ENCODE data around the gene KCNE1. TPM values are rescaled to one million over a fixed set of nuclear protein-coding genes. Genes with fewer than 3 reads are reported as not detected.
A peak's percentile ranks its signal among the peaks of the same experiment; 100 is the strongest.

Gene KCNE1
- total and polyA plus RNA-seq, 5 experiments from 2014 or later = 0.19 to 0.23 TPM; not detected in 3

- POLR2A ChIA-PET = no interaction called here
- no peaks in the 10 kb centered on the region for H3K27me3 Mint-ChIP-seq
- no peak for ATAC-seq
These were observed 36.9 kb upstream of the KCNE1 start for GRCh38 chr21:34548781-34549376.

GRCh38 chr21:34546542-34546941 is 34.5 kb upstream of the KCNE1 start:
- Mint-ChIP-seq H3K36me3 (peaks cover under 1 to 18% (median 13%) of the 10 kb centered on the region in 3 donors), H3K4me1 (peaks cover 0 to 20% (median 0%) of the 10 kb centered on the region in 4 donors), H3K9me3 (peaks cover 0 to 7% (median 3%) of the 10 kb centered on the region in 9 donors), H3K27me3 (peaks cover 0 to 2% (median 0%) of the 10 kb centered on the region in 5 donors), H3K4me3 (no peak overlapping the region), H3K27ac (no peak overlapping the region)
- POLR2A ChIA-PET = no interaction called here
- DNase-seq = no peak
- ATAC-seq = no peak

More at GRCh38 chr21:34548781-34549376, 36.9 kb upstream of the KCNE1 start:
- no peak overlapping the region for H3K4me3 Mint-ChIP-seq
- H3K9me3 Mint-ChIP-seq = peaks cover 0 to 9% (median 0%) of the 10 kb centered on the region in 9 donors
- peaks cover 0 to 22% (median 0%) of the 10 kb centered on the region in 4 donors for H3K4me1 Mint-ChIP-seq
- DNase-seq = no peak
- H3K27ac Mint-ChIP-seq = no peak overlapping the region
- H3K36me3 Mint-ChIP-seq = peaks cover 0 to 17% (median 4%) of the 10 kb centered on the region in 3 donors

DNA sequence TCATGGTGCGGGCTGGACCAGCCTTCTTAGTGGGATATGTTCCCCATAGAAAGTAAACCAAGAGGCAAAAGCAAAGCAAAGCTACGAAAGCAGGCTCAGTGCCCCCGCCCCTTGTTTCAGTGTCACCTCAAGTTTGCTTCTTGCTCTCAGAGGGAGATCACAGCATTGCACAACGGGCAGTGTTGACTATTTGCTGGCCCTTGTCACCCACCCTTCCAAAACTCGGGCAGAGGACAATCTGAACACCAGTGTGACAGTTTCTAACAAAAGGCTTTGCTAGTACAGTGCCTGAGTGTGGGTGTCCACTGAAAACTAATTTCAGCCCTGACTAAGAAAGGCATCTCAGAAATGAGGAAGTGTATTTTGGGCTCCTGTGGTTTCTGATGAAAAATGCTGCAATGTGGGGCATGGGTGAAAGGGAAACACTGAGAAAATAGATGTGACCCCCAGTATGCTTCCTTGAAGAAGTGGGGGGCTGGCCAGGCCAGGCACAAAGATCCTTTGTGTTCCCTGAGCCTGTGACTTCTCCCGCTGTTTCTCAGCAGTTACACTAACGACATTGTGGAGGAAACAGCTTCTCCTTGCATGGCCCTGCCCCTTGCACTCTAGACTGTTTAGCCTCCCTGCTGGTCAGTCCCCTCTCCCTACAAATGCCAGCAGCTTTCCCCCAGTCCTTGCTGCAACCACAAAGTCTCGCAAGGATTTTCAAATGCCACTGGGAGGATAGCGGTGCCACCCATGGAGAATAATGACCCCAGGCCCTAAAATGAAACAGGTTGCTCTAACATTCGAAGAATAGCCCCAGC is 33.3 kb upstream of the KCNE1 start:
- peaks cover 0 to 2% (median 0%) of the 10 kb centered on the region in 5 donors for H3K27me3 Mint-ChIP-seq
- H3K27ac Mint-ChIP-seq = peak overlapping the region in 1 of 10 donors; percentile 29
- peaks cover 0 to 5% (median 0%) of the 10 kb centered on the region in 9 donors for H3K9me3 Mint-ChIP-seq
- no peak overlapping the region for H3K4me3 Mint-ChIP-seq
- peaks cover 0 to 13% (median 9%) of the 10 kb centered on the region in 3 donors for H3K36me3 Mint-ChIP-seq
- ATAC-seq (no peak), DNase-seq (no peak)
- peaks cover 0 to 20% (median 0%) of the 10 kb centered on the region in 4 donors for H3K4me1 Mint-ChIP-seq
- POLR2A ChIA-PET = no interaction called here

- peaks cover 0 to 13% (median 6%) of the 10 kb centered on the region in 3 donors for H3K36me3 Mint-ChIP-seq
- no peak overlapping the region for H3K27ac Mint-ChIP-seq
- DNase-seq (peak in 5 of 10 donors; percentile 13 to 31 (median 27)), ATAC-seq (no peak)
- POLR2A ChIA-PET = no interaction called here
- H3K9me3 Mint-ChIP-seq = peaks cover 0 to 5% (median 0%) of the 10 kb centered on the region in 9 donors
- H3K27me3 Mint-ChIP-seq = peaks cover 0 to 2% (median 0%) of the 10 kb centered on the region in 5 donors
- H3K4me1 Mint-ChIP-seq = peaks cover 0 to 20% (median 0%) of the 10 kb centered on the region in 4 donors
- H3K4me3 Mint-ChIP-seq = no peak overlapping the region
These were observed 32.1 kb upstream of the KCNE1 start for GRCh38 chr21:34544032-34544496.

DNA sequence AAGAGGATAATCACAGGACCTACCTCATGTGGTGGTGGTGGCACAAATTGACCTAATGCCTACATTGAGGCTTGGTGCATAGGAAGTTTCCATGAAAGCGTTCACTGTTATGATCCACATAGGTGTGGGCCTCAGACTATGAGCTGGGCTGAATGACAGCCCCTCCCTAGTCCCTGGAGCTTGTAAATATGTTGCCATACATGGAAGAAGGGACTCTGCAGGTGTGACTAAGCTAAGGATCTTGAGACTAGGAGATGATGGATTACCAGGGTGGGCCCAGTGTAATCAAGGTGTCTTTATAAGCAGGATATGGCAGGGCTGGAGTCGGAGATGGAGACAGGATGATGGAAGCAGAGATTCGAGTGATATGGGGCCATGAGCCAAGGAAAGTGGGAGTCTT is 31.0 kb upstream of the KCNE1 start:
- H3K27ac Mint-ChIP-seq = no peak overlapping the region
- POLR2A ChIA-PET = no interaction called here
- ATAC-seq (no peak), DNase-seq (no peak)
- H3K9me3 Mint-ChIP-seq = peaks cover 0 to 5% (median 0%) of the 10 kb centered on the region in 9 donors
- H3K4me1 Mint-ChIP-seq = peaks cover 0 to 20% (median 0%) of the 10 kb centered on the region in 4 donors
- peaks cover 0 to 2% (median 0%) of the 10 kb centered on the region in 5 donors for H3K27me3 Mint-ChIP-seq
- H3K36me3 Mint-ChIP-seq = peaks cover 0 to 13% (median 6%) of the 10 kb centered on the region in 3 donors
- no peak overlapping the region for H3K4me3 Mint-ChIP-seq

DNA sequence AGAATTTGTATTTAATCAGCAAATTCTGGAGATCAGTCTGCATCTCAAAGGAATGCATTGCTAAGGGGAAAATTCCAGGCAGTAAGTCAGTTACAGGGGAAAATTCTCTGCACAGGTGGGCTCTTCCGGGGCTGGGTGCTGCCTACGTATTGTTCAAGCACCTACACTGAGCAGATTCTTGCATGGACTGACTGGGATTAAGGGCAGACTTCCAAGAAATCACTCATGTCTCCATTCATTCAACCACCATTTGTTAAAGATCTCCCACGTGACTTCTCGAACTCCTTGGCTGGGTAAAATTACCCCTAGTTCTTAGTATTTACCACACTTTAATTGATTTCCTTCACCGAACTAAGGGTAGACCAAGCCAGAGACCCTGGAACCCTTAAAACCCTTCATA is 28.2 kb upstream of the KCNE1 start:
- ATAC-seq (no peak), DNase-seq (no peak)
- H3K4me3 Mint-ChIP-seq = no peak overlapping the region
- H3K27me3 Mint-ChIP-seq = peaks cover 0 to 2% (median 0%) of the 10 kb centered on the region in 5 donors
- H3K4me1 Mint-ChIP-seq = peaks cover 0 to 9% (median 1%) of the 10 kb centered on the region in 4 donors
- peaks cover 0 to 5% (median 0%) of the 10 kb centered on the region in 9 donors for H3K9me3 Mint-ChIP-seq
- peaks cover 0 to 13% (median 11%) of the 10 kb centered on the region in 3 donors for H3K36me3 Mint-ChIP-seq
- POLR2A ChIA-PET = no interaction called here
- H3K27ac Mint-ChIP-seq = no peak overlapping the region

- H3K4me3 Mint-ChIP-seq = no peak overlapping the region
- POLR2A ChIA-PET = no interaction called here
- no peak overlapping the region for H3K27ac Mint-ChIP-seq
- DNase-seq (no peak), ATAC-seq (no peak)
- H3K9me3 Mint-ChIP-seq = peaks cover 0 to 3% (median 0%) of the 10 kb centered on the region in 9 donors
- H3K36me3 Mint-ChIP-seq = peaks cover 0 to 11% (median 8%) of the 10 kb centered on the region in 3 donors
- no peaks in the 10 kb centered on the region for H3K27me3 Mint-ChIP-seq
- peaks cover 0 to 12% (median 3%) of the 10 kb centered on the region in 4 donors for H3K4me1 Mint-ChIP-seq
These were observed 25.8 kb upstream of the KCNE1 start for GRCh38 chr21:34537838-34538237.

DNA sequence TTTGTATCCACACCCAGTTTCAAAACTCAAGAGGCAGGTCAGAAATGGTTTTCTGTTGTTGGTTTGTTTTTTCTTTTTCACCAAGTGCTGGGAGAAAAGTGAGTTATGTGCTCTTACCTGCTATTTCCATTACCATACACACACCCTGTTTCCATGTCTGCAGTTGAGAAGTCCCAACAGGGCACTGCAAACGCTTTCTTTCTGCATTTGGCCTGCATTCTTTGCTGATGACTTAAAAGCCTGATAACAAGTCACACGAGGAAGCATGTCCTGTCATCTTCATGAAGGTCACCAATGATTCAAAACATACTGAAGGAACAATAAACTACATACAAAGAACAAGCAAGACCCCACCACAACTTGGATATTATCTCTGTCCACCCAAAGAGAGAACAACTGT is 24.8 kb upstream of the KCNE1 start:
- ATAC-seq (no peak), DNase-seq (no peak)
- H3K27me3 Mint-ChIP-seq = no peaks in the 10 kb centered on the region
- peaks cover 0 to 12% (median 3%) of the 10 kb centered on the region in 4 donors for H3K4me1 Mint-ChIP-seq
- H3K9me3 Mint-ChIP-seq = peaks cover 0 to 2% (median 0%) of the 10 kb centered on the region in 9 donors
- POLR2A ChIA-PET = no interaction called here
- H3K36me3 Mint-ChIP-seq = peaks cover 0 to 5% (median 0%) of the 10 kb centered on the region in 3 donors
- H3K27ac Mint-ChIP-seq = no peak overlapping the region
- H3K4me3 Mint-ChIP-seq = no peak overlapping the region

GRCh38 chr21:34536311-34536710 is 24.3 kb upstream of the KCNE1 start:
- POLR2A ChIA-PET = no interaction called here
- Mint-ChIP-seq H3K27ac (no peak overlapping the region), H3K4me3 (no peak overlapping the region)

DNA sequence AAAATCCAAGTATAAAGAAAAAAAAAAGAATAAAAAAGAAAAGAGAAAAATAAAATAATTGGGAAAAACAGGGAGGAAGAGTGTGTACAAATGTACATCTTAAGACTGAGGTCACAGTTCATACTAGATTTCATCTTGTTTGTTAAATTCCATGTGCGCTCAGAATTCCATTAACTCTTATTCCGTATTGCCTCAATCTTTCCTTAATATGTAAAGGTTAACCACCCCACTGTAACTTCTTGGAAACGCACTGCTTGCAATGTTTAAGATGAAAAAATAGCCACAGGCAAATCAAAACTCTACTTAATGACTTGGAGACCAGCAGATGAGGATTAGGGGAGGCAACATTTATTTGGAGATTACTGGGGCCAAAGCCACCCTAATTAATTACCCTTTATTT is 23.9 kb upstream of the KCNE1 start:
- POLR2A ChIA-PET = no interaction called here
- Mint-ChIP-seq H3K27ac (no peak overlapping the region), H3K36me3 (peaks cover 0 to 5% (median 0%) of the 10 kb centered on the region in 3 donors), H3K9me3 (peaks cover 0 to 2% (median 0%) of the 10 kb centered on the region in 9 donors), H3K4me1 (peaks cover 0 to 12% (median 3%) of the 10 kb centered on the region in 4 donors), H3K4me3 (no peak overlapping the region), H3K27me3 (no peaks in the 10 kb centered on the region)
- ATAC-seq = no peak
- no peak for DNase-seq

More at GRCh38 chr21:34536311-34536710, 24.3 kb upstream of the KCNE1 start:
- no peak for ATAC-seq
- peaks cover 0 to 2% (median 0%) of the 10 kb centered on the region in 9 donors for H3K9me3 Mint-ChIP-seq
- no peak for DNase-seq
- peaks cover 0 to 5% (median 0%) of the 10 kb centered on the region in 3 donors for H3K36me3 Mint-ChIP-seq
- H3K27me3 Mint-ChIP-seq = no peaks in the 10 kb centered on the region
- peaks cover 0 to 12% (median 3%) of the 10 kb centered on the region in 4 donors for H3K4me1 Mint-ChIP-seq

GRCh38 chr21:34534522-34534921 is 22.5 kb upstream of the KCNE1 start:
- Mint-ChIP-seq H3K27ac (no peak overlapping the region), H3K36me3 (peaks cover 0 to 5% (median 0%) of the 10 kb centered on the region in 3 donors), H3K4me3 (peak overlapping the region in 1 of 10 donors; percentile 43), H3K27me3 (no peaks in the 10 kb centered on the region), H3K9me3 (peaks cover 0 to 4% (median 0%) of the 10 kb centered on the region in 9 donors), H3K4me1 (peaks cover 0 to 12% (median 4%) of the 10 kb centered on the region in 4 donors)
- DNase-seq (no peak), ATAC-seq (no peak)
- POLR2A ChIA-PET = no interaction called here

DNA sequence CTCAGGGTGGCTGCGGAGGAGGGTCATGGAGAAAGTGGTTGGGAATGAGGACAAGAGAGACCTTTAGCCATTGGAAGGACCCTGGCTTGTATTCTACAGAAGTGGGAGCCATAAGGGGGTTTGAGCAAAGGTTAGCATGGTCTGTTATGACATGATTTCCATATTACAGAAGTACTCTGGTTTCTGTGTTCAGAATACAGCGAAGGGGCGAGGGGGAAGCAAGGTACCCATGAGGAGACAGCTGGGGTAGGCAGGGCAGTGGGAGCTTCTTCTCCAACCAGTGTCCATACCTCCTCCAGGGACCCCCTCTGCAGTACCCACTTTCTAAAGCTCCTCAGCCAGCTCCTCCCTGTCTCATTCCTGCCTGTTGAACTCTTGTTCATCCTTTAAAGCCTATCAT is 21.9 kb upstream of the KCNE1 start:
- no peaks in the 10 kb centered on the region for H3K27me3 Mint-ChIP-seq
- peaks cover 0 to 12% (median 4%) of the 10 kb centered on the region in 4 donors for H3K4me1 Mint-ChIP-seq
- DNase-seq (no peak), ATAC-seq (no peak)
- H3K36me3 Mint-ChIP-seq = peaks cover 0 to 5% (median 4%) of the 10 kb centered on the region in 3 donors
- H3K27ac Mint-ChIP-seq = no peak overlapping the region
- H3K4me3 Mint-ChIP-seq = no peak overlapping the region
- POLR2A ChIA-PET = no interaction called here
- peaks cover 0 to 6% (median 2%) of the 10 kb centered on the region in 9 donors for H3K9me3 Mint-ChIP-seq
